ENCODE data around the gene C6orf136.

Gene C6orf136

GRCh38 chr6:30646450-30647241 lies at the start of gene C6orf136:
Gene C6orf136, plus strand, starts transcription at chr6:30647133. Its CDS starts 99 bp downstream, at chr6:30647232.
- peak; percentile 97 for DNase-seq (ENCODE audit: low read depth, low spot score)

DNA sequence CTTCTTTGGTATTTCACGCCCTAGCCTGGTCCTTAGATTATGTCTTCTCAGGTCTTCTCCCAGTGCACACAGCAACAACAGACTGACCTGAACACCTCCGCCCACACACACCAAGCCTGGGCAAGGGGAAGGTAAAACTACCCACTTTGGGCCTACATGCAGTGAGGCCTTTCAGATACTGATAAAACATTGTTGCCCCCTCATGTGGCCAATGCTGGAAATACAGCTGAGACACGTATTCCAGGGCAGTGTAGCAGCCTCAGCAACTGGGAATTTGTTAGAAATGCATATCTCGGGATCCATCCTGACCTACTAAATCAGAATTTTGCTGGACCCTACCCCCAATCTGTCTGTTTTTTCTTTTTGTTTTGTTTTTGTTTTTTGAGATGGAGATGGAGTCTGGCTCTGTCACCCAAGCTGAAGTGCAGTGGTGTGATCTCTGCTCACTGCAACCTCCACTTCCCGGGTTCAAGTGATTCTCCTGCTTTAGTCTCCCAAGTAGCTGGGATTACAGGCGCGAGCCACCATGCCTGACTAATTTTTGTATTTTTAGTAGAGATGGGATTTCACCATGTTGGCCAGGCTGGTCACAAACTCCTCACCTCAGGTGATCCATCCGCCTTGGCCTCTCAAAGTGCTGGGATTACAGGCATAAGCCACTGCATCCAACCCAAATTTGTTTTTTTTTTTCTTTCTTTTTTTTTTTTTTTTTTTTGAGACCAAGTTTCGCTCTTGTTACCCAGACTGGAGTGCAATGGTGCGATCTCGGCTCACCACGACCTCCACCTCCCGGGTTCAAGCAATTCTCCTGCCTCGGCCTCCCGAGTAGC lies 49.4 kb upstream of the C6orf136 start:
- DNase-seq (ENCODE audit: low read depth, low spot score) = peak; percentile 87

GRCh38 chr6:30598912-30599624 lies 47.9 kb upstream of the C6orf136 start:
- DNase-seq (ENCODE audit: low read depth, low spot score) = no peak

DNA sequence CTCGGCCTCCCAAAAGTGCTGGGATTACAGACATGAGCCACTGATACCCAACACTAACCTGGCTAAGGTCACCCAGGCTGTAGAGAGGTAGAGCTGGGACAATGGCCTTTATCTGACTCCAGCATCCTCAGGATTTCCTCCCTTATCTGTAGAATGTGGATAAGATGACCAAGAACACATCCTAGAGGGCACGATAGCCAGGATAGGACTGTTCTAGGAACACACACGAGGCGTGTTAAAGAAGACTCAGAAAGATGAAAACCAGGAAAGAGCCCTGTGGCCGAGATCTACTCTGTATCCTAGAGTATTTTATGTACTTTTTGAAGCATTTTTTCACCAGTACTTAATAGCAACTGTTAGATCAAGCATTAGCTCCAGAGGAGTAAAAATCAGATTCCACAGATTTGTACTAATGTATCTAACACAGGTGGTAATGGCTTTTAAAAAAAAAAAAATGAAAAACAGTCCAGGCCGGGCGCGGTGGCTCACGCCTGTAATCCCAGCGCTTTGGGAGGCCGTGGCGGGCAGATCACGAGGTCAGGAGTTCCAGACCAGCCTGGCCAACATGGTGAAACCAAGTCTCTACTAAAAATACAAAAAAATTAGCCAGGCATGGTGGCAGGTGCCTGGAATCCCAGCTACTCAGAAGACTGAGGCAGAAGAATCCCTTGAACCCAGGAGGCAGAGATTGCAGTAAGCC lies 47.2 kb upstream of the C6orf136 start:
- no peak for DNase-seq (ENCODE audit: low read depth, low spot score)

- no peak for DNase-seq (ENCODE audit: low read depth, low spot score)
These were observed 46.4 kb upstream of the C6orf136 start for GRCh38 chr6:30600451-30600961.

GRCh38 chr6:30601436-30601814 lies 45.5 kb upstream of the C6orf136 start:
- no peak for DNase-seq (ENCODE audit: low read depth, low spot score)

- DNase-seq (ENCODE audit: low read depth, low spot score) = no peak
These were observed 44.9 kb upstream of the C6orf136 start for GRCh38 chr6:30601815-30602641.

DNA sequence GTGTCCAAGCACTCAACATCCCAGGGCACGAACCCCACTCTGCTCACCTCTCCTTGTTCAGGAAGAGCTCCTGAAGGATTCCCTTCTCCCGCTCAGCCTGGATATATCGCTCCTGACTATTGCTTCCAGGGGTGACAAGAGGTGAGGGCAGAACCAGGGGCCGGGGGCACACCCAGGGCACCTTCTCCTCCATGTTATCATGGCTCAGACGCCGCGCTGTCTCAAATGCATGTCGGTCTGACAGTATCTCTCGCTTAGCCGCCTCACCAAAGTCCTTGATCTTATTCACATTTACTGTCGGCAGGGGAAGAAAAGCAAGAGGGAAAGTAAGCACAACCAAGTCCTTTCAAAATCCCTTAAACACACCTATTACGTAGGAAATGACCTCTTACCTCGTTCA lies 43.0 kb upstream of the C6orf136 start:
- no peak for DNase-seq (ENCODE audit: low read depth, low spot score)

DNA sequence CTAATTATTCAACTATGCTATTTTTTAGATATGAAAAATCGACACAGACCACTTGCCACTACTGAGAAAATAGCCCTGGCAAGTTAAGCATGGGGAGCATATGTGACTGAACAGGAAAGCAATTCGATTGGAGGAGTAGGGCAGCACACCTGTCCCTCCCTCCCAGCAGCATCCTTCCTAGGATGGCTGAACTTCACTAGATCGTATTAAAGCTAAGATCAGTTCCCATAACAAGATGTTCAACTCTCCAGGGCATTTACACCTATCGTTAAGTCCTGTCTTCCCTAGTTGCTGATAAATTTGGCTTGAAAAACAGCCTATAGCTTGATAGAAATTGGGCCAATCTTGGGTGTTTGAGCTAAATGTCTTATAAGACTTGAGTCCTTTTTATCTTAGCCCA lies 36.9 kb upstream of the C6orf136 start:
- no peak for DNase-seq (ENCODE audit: low read depth, low spot score)

GRCh38 chr6:30611150-30611855 lies 35.6 kb upstream of the C6orf136 start:
- no peak for DNase-seq (ENCODE audit: low read depth, low spot score)

DNA sequence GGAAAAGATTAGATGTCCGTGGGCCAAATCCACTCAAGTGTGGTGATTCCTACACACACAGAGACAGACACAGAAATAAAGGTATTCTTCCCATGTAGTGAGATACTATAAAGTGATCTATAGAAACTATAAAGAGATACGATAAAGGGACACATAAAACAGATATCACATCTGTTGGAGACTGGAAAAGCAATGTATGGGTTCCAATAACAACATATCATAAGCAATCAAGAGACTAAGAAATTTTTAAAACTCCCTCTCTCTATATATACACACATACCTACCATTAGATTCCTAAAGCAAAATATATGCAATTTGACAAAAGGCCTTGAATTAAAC lies 35.1 kb upstream of the C6orf136 start:
- no peak for DNase-seq (ENCODE audit: low read depth, low spot score)

DNA sequence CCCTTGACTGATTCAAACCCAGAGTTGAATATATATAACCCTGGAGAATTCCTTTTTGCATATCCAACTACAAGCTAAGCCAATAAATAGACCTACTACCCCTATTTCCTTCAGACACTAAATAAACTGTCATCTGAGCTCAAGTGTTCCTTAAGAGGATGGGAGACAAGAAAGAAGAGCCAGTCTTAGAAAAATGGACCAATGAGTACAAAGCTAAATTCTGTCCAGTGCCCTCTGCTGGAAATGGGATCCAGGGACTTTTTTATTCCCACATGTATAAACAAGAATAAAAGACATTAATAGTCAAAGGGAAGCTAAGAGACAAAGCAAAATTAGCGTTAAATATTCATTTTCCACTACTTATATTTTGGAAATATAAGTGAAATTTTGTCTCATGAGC lies 34.7 kb upstream of the C6orf136 start:
- peak; percentile 50 for DNase-seq (ENCODE audit: low read depth, low spot score)

DNA sequence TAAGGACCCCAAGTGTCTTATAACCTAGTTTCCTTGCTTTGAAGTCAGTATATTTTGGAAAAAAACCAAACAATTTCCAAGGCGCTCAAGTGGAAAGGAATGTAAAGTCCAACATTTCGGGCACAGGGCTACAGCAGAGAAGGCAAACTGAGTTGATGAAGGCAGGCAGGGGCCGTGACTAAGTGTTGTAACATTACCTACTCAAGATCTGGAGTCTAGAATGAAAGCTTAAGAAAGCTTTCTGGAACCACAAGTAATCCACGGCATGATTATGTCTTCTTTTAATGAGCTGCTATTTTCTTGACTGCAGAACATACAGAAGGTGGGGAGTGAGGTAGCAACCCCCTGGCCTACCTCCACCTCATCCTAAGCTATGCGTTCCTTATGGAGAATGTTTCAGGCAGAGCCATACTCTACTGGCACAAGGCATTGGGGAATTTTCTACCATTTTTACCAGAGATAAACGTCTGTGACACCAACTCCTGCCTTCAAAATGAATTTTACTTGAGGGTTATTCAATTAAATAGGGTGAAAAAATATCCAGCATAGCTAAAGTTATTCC lies 34.2 kb upstream of the C6orf136 start:
- peak; percentile 90 for DNase-seq (ENCODE audit: low read depth, low spot score)

DNA sequence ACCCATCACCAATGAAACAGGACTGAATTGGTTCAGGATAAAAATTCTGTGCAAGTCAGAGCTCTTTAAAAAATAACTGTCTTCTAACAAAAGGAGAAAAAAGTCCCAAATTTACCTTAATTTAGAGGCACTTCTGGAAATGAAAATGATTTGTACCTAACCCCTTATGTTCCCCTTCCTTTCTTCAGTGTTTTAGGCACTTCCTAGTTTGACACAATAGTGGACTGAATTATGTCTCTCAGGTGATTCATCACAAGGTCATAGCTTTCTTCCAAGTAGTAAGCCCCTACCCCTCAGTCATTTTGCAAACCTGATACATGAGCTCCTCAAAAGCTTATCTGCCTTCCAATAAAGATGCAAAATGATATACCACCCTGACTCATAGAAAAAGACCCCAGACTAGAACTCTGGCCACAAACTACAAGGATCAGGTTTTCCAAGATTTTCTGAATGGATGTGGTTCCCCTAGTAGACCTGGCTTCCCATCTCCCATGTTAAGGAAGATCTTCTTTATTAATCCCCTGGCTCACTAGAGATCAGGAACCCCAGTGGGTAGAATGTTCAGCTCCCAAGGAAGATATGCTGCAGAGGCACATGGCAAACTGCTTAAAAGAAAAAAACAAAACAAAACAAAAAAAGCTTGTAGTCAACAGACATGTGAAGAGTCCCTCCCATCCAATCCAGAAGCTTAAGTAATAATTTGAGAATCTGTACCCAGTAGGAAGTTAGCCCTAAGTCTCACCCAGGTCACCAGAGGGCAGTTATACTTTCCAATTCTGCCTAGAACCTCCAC lies 33.5 kb upstream of the C6orf136 start:
- DNase-seq (ENCODE audit: low read depth, low spot score) = no peak

GRCh38 chr6:30614044-30614842 lies 32.7 kb upstream of the C6orf136 start:
- DNase-seq (ENCODE audit: low read depth, low spot score) = no peak

GRCh38 chr6:30614843-30615218 lies 32.1 kb upstream of the C6orf136 start:
- DNase-seq (ENCODE audit: low read depth, low spot score) = peak; percentile 97

GRCh38 chr6:30615219-30615957 lies 31.5 kb upstream of the C6orf136 start:
- peak; percentile 88 for DNase-seq (ENCODE audit: low read depth, low spot score)
